CD4-positive, alpha-beta memory T cell (primary cell): ENCODE results near the gene MYOM1. TPM values are rescaled to one million over a fixed set of nuclear protein-coding genes. Genes with fewer than 3 reads are reported as not detected.

Source experiments
- CTCF ChIA-PET: fragments of 350-600 bp; sonication (Branson Sonifier 250); formaldehyde crosslinking; loops from one replicate; lab custom pipeline; 2021; ENCODE audit warnings: inconsistent platforms; ENCODE audit not compliant: partially characterized antibody; lab: Charles Lee
- POLR2A ChIA-PET: fragments of 350-600 bp; sonication (Branson Sonifier 250); formaldehyde crosslinking; loops from one replicate; lab custom pipeline; 2021; ENCODE audit not compliant: partially characterized antibody; lab: Charles Lee
- DNase-seq, 5 donors: peaks; one replicate each; pipeline versions ENCODE4 v3.0.0 to v3.0.0-alpha.2; 2020 to 2022; ENCODE audit warnings: mixed read lengths in 1 of 5
- H3K27ac ChIP-seq: one replicate; pipeline ENCODE4 v1.7.0; 2013; ENCODE audit warnings: low read depth, low read length
- H3K27me3 ChIP-seq: 2 replicates; pipeline ENCODE4 v1.7.0; 2013; ENCODE audit warnings: mild to moderate bottlenecking, low read length, moderate library complexity; ENCODE audit not compliant: insufficient read depth
- H3K36me3 ChIP-seq: 2 replicates; pipeline ENCODE4 v1.7.0; 2013; ENCODE audit warnings: mild to moderate bottlenecking, low read length, moderate library complexity; ENCODE audit not compliant: insufficient read depth
- H3K4me1 ChIP-seq: 2 replicates; pipeline ENCODE4 v1.7.0; 2013; ENCODE audit warnings: mild to moderate bottlenecking, low read length, moderate library complexity; ENCODE audit not compliant: insufficient read depth
- H3K4me3 ChIP-seq, 2 donors: one replicate each; pipeline ENCODE4 v1.7.0; 2013; ENCODE audit warnings: low read length in 2 of 2, mild to moderate bottlenecking in 1 of 2
- H3K9me3 ChIP-seq, 2 donors: one replicate each; pipeline ENCODE4 v1.7.0; 2013; ENCODE audit warnings: low read length in 2 of 2, control low read depth in 1 of 2; ENCODE audit not compliant: control insufficient read depth in 1 of 2
- H3K27ac Mint-ChIP-seq, 7 donors: one replicate each; pipeline ENCODE4 v1.8.0; 2020 to 2021; ENCODE audit warnings: mixed read lengths in 7 of 7, mild to moderate bottlenecking in 6 of 7, inconsistent platforms in 3 of 7, moderate library complexity in 3 of 7
- H3K27me3 Mint-ChIP-seq, 2 donors: one replicate each; pipeline ENCODE4 v1.8.0; 2020 to 2021; ENCODE audit warnings: mixed read lengths in 2 of 2
- H3K36me3 Mint-ChIP-seq, 2 donors: one replicate each; pipeline ENCODE4 v1.8.0; 2020 to 2021; ENCODE audit warnings: mixed read lengths in 2 of 2, inconsistent platforms in 1 of 2, mild to moderate bottlenecking in 1 of 2
- H3K4me1 Mint-ChIP-seq, 4 donors: one replicate each; pipeline ENCODE4 v1.8.0; 2020 to 2021; ENCODE audit warnings: mixed read lengths in 4 of 4, mild to moderate bottlenecking in 1 of 4
- H3K4me3 Mint-ChIP-seq, 8 donors: one replicate each; pipeline ENCODE4 v1.8.0; 2020 to 2021; ENCODE audit warnings: mixed read lengths in 8 of 8, mild to moderate bottlenecking in 7 of 8, moderate library complexity in 6 of 8, inconsistent platforms in 3 of 8
- H3K9me3 Mint-ChIP-seq, 8 donors: one replicate each; pipeline ENCODE4 v1.8.0; 2020 to 2021; ENCODE audit warnings: mixed read lengths in 8 of 8, mild to moderate bottlenecking in 5 of 8, inconsistent platforms in 3 of 8, moderate library complexity in 1 of 8
- intact Hi-C: fragments of 100-400 bp; cut with micrococcal nuclease; formaldehyde crosslinking; loops from one replicate; pipeline ENCODE4 v1.15.1; 2023
- polyA plus RNA-seq, 2 donors: library from polyadenylated mRNA; unstranded; fragments of 300-500 nt; fragmentation: Illumina TruSeq; gene quantifications; one replicate each; pipeline ENCODE4 v1.2.3, GENCODE V29; 2021
- total RNA-seq, 2 experiments: library from RNA; stranded (reverse); gene quantifications; one replicate each; pipeline ENCODE4 v1.2.3, GENCODE V29; 2021

MYOM1 gene
- total and polyA plus RNA-seq, 4 experiments from 2014 or later = 0.09 to 4.2 (median 1.8) TPM

GRCh38 chr18:3162181-3162580 lies 57.6 kb downstream of the MYOM1 start:
- no peaks in the 10 kb centered on the region for H3K27me3 ChIP-seq
- no peaks in the 10 kb centered on the region for H3K9me3 ChIP-seq
- no peaks in the 10 kb centered on the region for H3K4me1 ChIP-seq
- Mint-ChIP-seq H3K4me1 (no peaks in the 10 kb centered on the region), H3K27me3 (no peaks in the 10 kb centered on the region), H3K9me3 (no peaks in the 10 kb centered on the region), H3K36me3 (peaks cover 2 to 10% of the 10 kb centered on the region in 2 donors), H3K27ac (peak overlapping the region in 1 of 7 donors; percentile 4), H3K4me3 (no peak overlapping the region)
- H3K27ac ChIP-seq = no peak overlapping the region
- no peak overlapping the region for H3K4me3 ChIP-seq
- POLR2A ChIA-PET = no interaction called here
- CTCF ChIA-PET = interaction anchor here (0.7 kb wide), 1 partner anchor 17 kb away, joined by 3 read pairs; no protein-coding TSS in a partner anchor
- no peaks in the 10 kb centered on the region for H3K36me3 ChIP-seq
- intact Hi-C loops = no loop called here
- DNase-seq = no peak

DNA sequence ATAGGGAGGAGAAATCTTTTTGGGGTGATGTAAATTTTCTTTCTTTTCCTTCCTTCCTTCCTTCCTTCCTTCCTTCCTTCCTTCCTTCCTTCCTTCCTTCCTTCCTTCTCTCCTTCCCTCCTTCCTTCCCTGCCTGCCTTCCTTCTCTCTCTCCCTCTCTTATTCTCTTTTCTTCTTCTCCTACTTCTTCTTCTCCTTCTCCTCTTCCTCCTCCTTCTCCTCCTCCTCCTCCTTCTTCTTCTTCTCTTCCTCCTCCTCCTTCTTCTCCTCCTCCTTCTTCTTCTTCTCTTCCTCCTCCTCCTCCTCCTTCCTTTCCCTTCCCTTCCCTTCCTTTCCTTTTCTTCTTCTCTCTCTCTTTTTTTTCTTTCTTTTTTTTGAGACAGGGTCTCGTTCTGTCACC lies 59.9 kb downstream of the MYOM1 start:
- H3K36me3 Mint-ChIP-seq = peaks cover 2 to 6% of the 10 kb centered on the region in 2 donors
- no peaks in the 10 kb centered on the region for H3K27me3 Mint-ChIP-seq
- no peaks in the 10 kb centered on the region for H3K9me3 ChIP-seq
- no peak overlapping the region for H3K4me3 Mint-ChIP-seq
- intact Hi-C loops = no loop called here
- no peak overlapping the region for H3K27ac Mint-ChIP-seq
- no peaks in the 10 kb centered on the region for H3K4me1 Mint-ChIP-seq
- H3K4me1 ChIP-seq = no peaks in the 10 kb centered on the region
- H3K27ac ChIP-seq = no peak overlapping the region
- no peaks in the 10 kb centered on the region for H3K27me3 ChIP-seq
- no peak overlapping the region for H3K4me3 ChIP-seq
- no peaks in the 10 kb centered on the region for H3K9me3 Mint-ChIP-seq
- ChIA-PET POLR2A (no interaction called here), CTCF (interaction anchor here (1.7 kb wide), 1 partner anchor 8 kb away, joined by 6 read pairs; no protein-coding TSS in a partner anchor)
- no peaks in the 10 kb centered on the region for H3K36me3 ChIP-seq
- no peak for DNase-seq

- no peaks in the 10 kb centered on the region for H3K9me3 ChIP-seq
- Mint-ChIP-seq H3K27ac (no peak overlapping the region), H3K9me3 (no peaks in the 10 kb centered on the region), H3K36me3 (no peaks in the 10 kb centered on the region), H3K27me3 (peaks cover 0 to 1% of the 10 kb centered on the region in 2 donors), H3K4me3 (no peak overlapping the region), H3K4me1 (no peaks in the 10 kb centered on the region)
- H3K36me3 ChIP-seq = no peaks in the 10 kb centered on the region
- POLR2A ChIA-PET = no interaction called here
- intact Hi-C loops = no loop called here
- no peak overlapping the region for H3K4me3 ChIP-seq
- H3K4me1 ChIP-seq = no peaks in the 10 kb centered on the region
- H3K27me3 ChIP-seq = no peaks in the 10 kb centered on the region
- H3K27ac ChIP-seq = no peak overlapping the region
- DNase-seq = no peak
- CTCF ChIA-PET = interaction anchor here (1.1 to 4.0 kb wide), 3 partner anchors 10 to 163 kb away, joined by 3 to 22 read pairs (median 4); no protein-coding TSS in a partner anchor
These were observed 62.2 kb downstream of the MYOM1 start for GRCh38 chr18:3157606-3158005.

GRCh38 chr18:3157086-3157485 lies 62.7 kb downstream of the MYOM1 start:
- Mint-ChIP-seq H3K27ac (no peak overlapping the region), H3K9me3 (no peaks in the 10 kb centered on the region), H3K4me1 (no peaks in the 10 kb centered on the region), H3K4me3 (no peak overlapping the region), H3K27me3 (peaks cover 0 to 1% of the 10 kb centered on the region in 2 donors), H3K36me3 (no peaks in the 10 kb centered on the region)
- Histone ChIP-seq H3K4me3 (no peak overlapping the region), H3K27ac (no peak overlapping the region), H3K36me3 (no peaks in the 10 kb centered on the region), H3K27me3 (no peaks in the 10 kb centered on the region), H3K4me1 (no peaks in the 10 kb centered on the region), H3K9me3 (no peaks in the 10 kb centered on the region)
- DNase-seq = no peak
- POLR2A ChIA-PET = no interaction called here
- CTCF ChIA-PET = interaction anchor here (0.7 to 4.0 kb wide), 4 partner anchors 10 to 486 kb away, joined by 3 to 22 read pairs (median 4); no protein-coding TSS in a partner anchor
- intact Hi-C loops = no loop called here

DNA sequence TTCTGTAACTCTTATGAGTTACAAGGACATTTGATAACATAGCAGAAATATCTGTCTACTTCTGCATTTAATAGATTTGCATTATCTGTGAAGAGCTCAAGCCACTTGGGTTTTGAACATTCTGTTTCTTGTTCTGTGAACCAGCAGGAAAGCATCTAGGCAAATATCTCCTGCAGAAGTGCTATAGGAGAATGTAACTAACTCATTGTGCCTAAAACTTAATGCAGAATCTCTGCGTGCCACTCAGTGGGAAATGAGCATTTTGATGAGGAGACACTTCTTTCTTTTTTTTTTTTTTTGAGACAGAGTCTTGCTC lies 63.5 kb downstream of the MYOM1 start:
- Mint-ChIP-seq H3K27ac (no peak overlapping the region), H3K9me3 (no peaks in the 10 kb centered on the region), H3K27me3 (peaks cover 0 to 3% of the 10 kb centered on the region in 2 donors), H3K4me1 (peaks cover 0 to 3% (median under 1%) of the 10 kb centered on the region in 4 donors), H3K36me3 (no peaks in the 10 kb centered on the region), H3K4me3 (no peak overlapping the region)
- H3K27me3 ChIP-seq = no peaks in the 10 kb centered on the region
- H3K27ac ChIP-seq = no peak overlapping the region
- no peaks in the 10 kb centered on the region for H3K9me3 ChIP-seq
- H3K36me3 ChIP-seq = no peaks in the 10 kb centered on the region
- DNase-seq = no peak
- ChIA-PET CTCF (interaction anchor here (0.7 to 4.0 kb wide), 4 partner anchors 9 to 486 kb away, joined by 3 to 22 read pairs (median 4); no protein-coding TSS in a partner anchor), POLR2A (no interaction called here)
- H3K4me1 ChIP-seq = no peaks in the 10 kb centered on the region
- no peak overlapping the region for H3K4me3 ChIP-seq
- intact Hi-C loops = no loop called here

DNA sequence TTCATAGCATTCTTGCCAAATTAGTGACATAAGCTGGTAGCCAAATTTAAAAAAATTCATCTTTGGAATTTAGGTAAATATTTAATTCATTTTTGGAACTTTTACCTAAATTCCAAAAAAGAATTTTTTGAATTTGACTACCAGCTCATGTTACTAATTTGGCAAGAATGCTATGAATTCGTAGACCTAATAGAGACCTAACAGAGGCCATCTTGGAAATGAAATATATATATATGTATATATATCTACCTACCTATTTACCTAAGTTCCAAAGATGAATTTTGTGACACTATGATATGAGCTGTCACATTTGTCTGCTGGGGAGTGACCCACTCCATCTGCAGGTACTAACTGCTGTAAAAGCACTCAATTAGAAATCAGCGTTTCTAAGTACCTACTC lies 65.6 kb downstream of the MYOM1 start:
- Mint-ChIP-seq H3K36me3 (no peaks in the 10 kb centered on the region), H3K4me3 (no peak overlapping the region), H3K27me3 (peaks cover 0 to 3% of the 10 kb centered on the region in 2 donors), H3K9me3 (no peaks in the 10 kb centered on the region), H3K27ac (no peak overlapping the region), H3K4me1 (peaks cover 0 to 6% (median 4%) of the 10 kb centered on the region in 4 donors)
- H3K9me3 ChIP-seq = no peaks in the 10 kb centered on the region
- ChIA-PET CTCF (interaction anchor here (0.9 to 4.0 kb wide), 4 partner anchors 25 to 160 kb away, joined by 4 to 22 read pairs (median 4); no protein-coding TSS in a partner anchor), POLR2A (no interaction called here)
- no peak overlapping the region for H3K27ac ChIP-seq
- intact Hi-C loops = no loop called here
- no peaks in the 10 kb centered on the region for H3K27me3 ChIP-seq
- H3K4me1 ChIP-seq = no peaks in the 10 kb centered on the region
- H3K4me3 ChIP-seq = no peak overlapping the region
- DNase-seq = no peak
- no peaks in the 10 kb centered on the region for H3K36me3 ChIP-seq

DNA sequence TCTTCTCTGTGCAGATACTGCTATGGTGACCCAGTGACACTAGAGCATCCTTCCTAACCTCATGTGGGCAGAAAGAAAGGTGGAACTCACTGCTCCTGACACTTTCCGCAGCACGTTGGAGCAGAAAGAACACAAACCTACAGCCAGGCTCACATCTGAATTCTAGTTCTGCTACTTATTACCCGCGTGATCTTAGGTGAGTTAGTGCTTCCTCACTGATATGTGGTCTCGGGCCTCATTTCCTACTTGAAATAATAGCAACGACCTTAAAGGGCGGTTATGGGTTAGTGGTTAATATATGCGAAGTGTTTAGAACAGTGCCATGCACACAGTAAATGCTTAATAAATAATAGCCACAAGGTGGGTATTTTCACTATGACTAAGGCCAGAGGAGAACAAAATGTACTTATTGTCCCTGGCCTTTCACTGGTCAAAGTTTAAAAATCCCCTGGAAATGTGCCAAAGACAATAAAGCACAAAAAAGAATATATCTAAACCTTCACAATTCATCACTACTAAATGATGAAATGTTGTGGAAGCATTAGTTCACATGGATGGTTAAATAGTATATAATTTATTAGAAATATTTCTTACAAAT lies 66.6 kb downstream of the MYOM1 start:
- ChIA-PET POLR2A (no interaction called here), CTCF (interaction anchor here (0.9 to 6.7 kb wide), 12 partner anchors 14 to 220 kb away, joined by 3 to 114 read pairs (median 6); partner anchors contain the start of gene MYL12A)
- H3K36me3 Mint-ChIP-seq = no peaks in the 10 kb centered on the region
- no peaks in the 10 kb centered on the region for H3K9me3 Mint-ChIP-seq
- H3K27me3 ChIP-seq = no peaks in the 10 kb centered on the region
- intact Hi-C loops = no loop called here
- H3K27ac ChIP-seq = no peak overlapping the region
- H3K4me3 Mint-ChIP-seq = no peak overlapping the region
- H3K36me3 ChIP-seq = no peaks in the 10 kb centered on the region
- no peaks in the 10 kb centered on the region for H3K9me3 ChIP-seq
- H3K27me3 Mint-ChIP-seq = peaks cover 0 to 4% of the 10 kb centered on the region in 2 donors
- H3K4me1 Mint-ChIP-seq = peaks cover 0 to 6% (median 4%) of the 10 kb centered on the region in 4 donors
- no peaks in the 10 kb centered on the region for H3K4me1 ChIP-seq
- no peak overlapping the region for H3K27ac Mint-ChIP-seq
- DNase-seq = no peak
- no peak overlapping the region for H3K4me3 ChIP-seq
